GM18870 (cell line): ENCODE results near the gene ZNF569.
"Not testable (repeated sequence)": the region's sequence is repeated elsewhere in the genome, so short reads cannot be mapped to it uniquely, and the experiment has no call there.

Source experiments
- ATAC-seq: cut with Tn5 transposase; IDR thresholded peaks from one replicate; pipeline ENCODE4 v1.9.1; 2021; ENCODE audit warnings: moderate library complexity; ENCODE audit not compliant: unreplicated experiment

ZNF569 gene

GRCh38 chr19:37403403-37403802 is 63.8 kb downstream of the ZNF569 start:
- no peak for ATAC-seq

- ATAC-seq = no peak
These were observed 66.2 kb downstream of the ZNF569 start for GRCh38 chr19:37401078-37401477.

- ATAC-seq = not testable (repeated sequence)
These were observed 75.8 kb downstream of the ZNF569 start for GRCh38 chr19:37391399-37391798.

GRCh38 chr19:37389234-37389633 is 78.0 kb downstream of the ZNF569 start:
- no peak for ATAC-seq

GRCh38 chr19:37370880-37371661 is 96.2 kb downstream of the ZNF569 start, which contains the start of gene ZNF527:
Gene ZNF527 (plus strand): TSS chr19:37371099. CDS start chr19:37374199, 3,100 bp downstream.
- peak; percentile 77 for ATAC-seq

- peak; percentile 37 for ATAC-seq
These were observed 96.8 kb downstream of the ZNF569 start for GRCh38 chr19:37370386-37370879.

GRCh38 chr19:37362733-37363132 is 104.5 kb downstream of the ZNF569 start:
- ATAC-seq = no peak

- ATAC-seq = no peak
These were observed 105.2 kb downstream of the ZNF569 start for GRCh38 chr19:37361994-37362393.
